GM12892 (cell line): ENCODE results near the gene G2E3.

Experiments used
- POLR2A ChIP-seq: IDR thresholded peaks from 2 replicates; pipeline ENCODE4 v1.6.1; 2011; ENCODE audit warnings: low read depth, low read length, control low read depth
- POLR2AphosphoS5 ChIP-seq: IDR thresholded peaks from 2 replicates; pipeline ENCODE4 v1.6.1; 2011; ENCODE audit warnings: low read depth, low read length, control low read depth
- TAF1 ChIP-seq: IDR thresholded peaks from 2 replicates; pipeline ENCODE4 v1.6.1; 2011; ENCODE audit warnings: low read depth, mild to moderate bottlenecking, control low read depth, low read length, borderline replicate concordance

DNA sequence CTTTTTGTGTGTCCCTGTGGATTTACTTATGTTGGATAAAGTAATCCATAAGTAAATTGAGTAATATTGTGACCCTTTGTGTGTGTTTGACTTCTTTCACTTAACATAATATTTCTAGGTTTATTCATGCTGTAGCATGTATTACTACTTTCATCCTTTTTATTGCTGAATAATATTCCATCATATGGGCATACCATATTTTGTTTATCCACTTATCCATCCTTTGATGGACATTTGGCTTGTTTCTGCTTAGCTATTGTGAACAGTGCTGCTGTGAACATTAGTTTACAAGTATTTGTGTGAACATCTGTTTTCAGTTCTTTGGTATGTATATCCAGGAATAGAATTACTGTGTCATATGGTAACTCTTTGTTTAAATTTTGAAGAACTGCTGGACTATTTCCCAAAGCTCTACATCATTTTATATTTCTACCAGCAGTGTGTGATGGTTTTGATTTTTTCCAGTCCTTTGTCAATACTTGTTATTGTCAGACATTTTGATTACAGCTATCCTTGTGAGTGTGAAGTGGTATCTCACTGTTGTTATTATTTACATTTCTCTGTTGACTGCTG, 25.2 kb downstream of the G2E3 start:
- TF ChIP-seq POLR2A: no peak
- TF ChIP-seq POLR2AphosphoS5: no peak
- no peak for TF ChIP-seq TAF1
